Stimulated activated CD4-positive, alpha-beta T cell treated with anti-CD3 and anti-CD28 coated beads, Interleukin-4, amount 100 ng/mL, for 4 hours (primary cell): ENCODE results near the gene ANKRD10.
A peak's percentile ranks its signal among the peaks of the same experiment; 100 is the strongest.

Experiments used
- DNase-seq, 2 experiments: peaks; one replicate each; pipeline ENCODE4 v3.0.0-alpha.2; 2020

ANKRD10 gene

DNA sequence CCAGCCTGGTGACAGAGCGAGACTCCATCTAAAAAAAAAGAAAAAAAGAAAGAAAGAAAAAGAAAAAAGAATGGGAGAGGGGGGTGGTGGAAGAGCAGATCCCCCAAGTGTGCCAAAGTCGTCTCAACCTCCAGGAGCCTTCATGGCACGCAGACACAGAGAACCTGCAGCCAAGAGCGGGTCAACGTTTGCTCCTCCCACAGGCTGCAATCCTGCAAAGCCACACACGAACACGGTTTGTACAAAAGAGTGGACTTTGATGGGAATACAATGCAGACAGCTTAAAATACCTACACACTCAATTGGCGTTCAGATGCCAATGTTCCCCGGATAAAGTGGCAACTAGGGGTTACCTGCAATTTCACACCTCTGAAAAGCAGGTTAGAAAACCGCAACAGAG lies 29.4 kb downstream of the ANKRD10 start:
- no peak for DNase-seq

DNA sequence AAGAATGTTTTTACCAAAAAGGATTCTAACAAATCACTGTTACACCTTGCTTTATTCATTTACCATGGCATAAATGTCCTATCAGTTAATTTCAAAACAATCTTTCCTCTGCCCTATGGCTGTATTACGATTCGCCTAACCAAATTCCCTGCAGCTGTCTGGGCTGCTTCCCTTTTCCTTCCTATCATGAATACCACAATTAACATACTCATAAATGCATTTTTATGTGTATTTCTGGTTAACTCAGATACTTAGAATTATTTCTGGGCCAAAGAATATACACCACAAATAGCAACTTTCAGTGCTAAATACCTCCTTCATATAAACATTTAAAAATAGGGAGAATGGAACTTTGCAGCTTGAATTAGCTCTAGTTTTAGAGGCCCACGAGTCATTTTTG lies 30.4 kb downstream of the ANKRD10 start:
- DNase-seq = no peak

- no peak for DNase-seq
Measured at GRCh38 chr13:110883542-110883941, 31.3 kb downstream of the ANKRD10 start.

DNA sequence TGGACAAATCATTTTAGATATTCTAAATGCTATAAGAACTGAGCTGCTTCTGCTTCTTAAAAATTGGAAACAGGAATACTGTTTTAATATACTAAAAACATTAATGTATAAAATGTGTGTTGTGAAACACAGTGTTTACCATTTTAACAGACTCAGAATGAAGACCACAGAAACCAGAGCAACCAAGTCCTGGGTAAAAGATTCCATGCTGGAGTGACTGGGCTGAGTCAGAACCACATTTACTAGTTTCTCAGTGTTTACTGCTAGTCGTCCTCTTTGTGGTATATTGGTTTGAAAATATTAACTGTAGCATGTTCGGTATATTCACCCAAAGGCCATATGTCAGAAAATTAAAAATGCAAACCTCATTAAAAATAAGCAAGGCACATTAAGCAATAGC lies 31.9 kb downstream of the ANKRD10 start:
- DNase-seq = no peak

- no peak for DNase-seq
Measured at GRCh38 chr13:110881839-110882627, 32.8 kb downstream of the ANKRD10 start.

GRCh38 chr13:110880627-110881026 lies 34.2 kb downstream of the ANKRD10 start:
- DNase-seq = no peak

DNA sequence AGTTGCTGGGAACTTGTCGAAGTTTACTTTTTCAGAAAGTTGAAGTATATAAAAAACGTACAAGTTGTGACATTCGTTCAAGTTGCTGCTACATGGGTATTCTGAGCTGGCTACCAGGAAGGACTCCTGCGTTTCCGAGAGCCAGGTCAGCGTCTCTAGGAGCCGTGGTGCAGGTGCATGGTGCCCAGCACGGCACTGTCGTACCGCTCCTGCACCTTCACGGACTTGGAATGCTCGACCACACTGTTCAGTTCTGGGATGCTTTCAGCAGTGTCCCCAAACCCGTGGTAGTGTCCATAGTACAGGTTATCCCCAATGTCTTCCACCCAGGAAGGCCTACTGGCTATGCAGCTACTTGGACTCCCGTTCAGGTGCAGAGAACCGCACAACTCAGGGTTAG lies 35.4 kb downstream of the ANKRD10 start:
- DNase-seq = no peak

- no peak for DNase-seq
Measured at GRCh38 chr13:110877737-110878258, 37.1 kb downstream of the ANKRD10 start.

DNA sequence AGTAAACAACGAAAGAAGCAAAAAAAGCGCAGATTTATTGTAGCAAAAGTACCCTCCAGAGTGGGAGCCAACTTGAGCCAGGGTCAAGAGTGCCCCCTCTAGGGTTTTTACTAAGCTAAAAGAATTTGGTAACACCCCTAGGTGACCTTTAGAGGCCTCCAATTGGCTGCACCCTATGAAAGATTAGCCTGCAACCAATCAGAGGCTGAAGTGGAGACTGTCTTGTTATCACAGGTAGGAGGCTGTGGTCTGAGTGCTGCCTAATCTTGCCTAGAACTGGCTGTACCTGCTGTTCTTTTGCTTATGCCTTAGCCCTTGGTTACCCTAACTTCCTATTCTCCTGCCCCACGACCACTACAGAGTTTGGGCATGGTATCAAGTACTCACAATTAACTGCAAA lies 38.3 kb downstream of the ANKRD10 start:
- DNase-seq = no peak

DNA sequence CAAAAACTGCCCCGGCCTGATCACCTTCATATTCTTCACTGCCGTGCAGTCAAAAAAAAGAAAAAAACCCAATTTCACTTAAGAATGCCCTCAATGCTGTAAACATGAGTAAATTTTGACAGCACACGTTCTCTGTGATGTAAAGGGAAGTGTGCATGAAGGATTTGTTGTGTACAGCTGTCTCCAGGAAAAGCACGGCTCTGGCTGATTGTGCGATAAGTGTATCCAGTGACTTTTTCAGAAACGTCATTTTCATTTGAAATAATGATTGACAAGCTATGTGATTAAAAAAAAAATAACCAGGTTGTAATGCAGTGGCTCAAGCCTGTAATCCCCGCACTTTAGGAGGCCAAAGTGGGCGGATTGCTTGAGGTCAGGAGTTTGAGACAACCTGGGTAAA lies 39.6 kb downstream of the ANKRD10 start:
- no peak for DNase-seq

DNA sequence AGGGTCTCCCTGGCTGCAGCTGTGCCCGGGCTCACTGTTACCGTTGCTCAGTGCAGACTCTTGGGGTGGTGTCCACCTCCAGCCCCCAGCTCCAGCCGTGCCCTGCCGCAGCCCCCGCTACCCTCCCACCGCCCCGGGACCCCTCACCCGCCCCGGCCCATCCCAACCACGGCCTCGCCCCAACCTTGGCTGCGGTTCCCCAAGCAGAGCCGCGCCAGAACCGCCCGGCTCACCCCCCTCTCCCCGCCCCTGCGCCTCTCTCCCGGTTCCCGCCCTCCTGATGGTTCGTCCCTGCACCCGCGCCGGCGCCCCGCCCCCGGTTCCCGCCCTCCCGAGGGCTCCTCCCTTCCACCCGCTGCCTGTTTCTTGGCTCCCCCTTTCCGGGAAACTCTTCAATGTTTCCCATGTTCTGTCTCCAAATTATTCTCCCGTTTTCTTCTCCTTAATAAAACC lies 40.3 kb downstream of the ANKRD10 start:
- peak; percentile 22 to 50 for DNase-seq

- no peak for DNase-seq
Measured at GRCh38 chr13:110873639-110874507, 41.0 kb downstream of the ANKRD10 start.

- DNase-seq = no peak
Measured at GRCh38 chr13:110872768-110873638, 41.9 kb downstream of the ANKRD10 start.

GRCh38 chr13:110872034-110872767 lies 42.7 kb downstream of the ANKRD10 start:
- DNase-seq = no peak

DNA sequence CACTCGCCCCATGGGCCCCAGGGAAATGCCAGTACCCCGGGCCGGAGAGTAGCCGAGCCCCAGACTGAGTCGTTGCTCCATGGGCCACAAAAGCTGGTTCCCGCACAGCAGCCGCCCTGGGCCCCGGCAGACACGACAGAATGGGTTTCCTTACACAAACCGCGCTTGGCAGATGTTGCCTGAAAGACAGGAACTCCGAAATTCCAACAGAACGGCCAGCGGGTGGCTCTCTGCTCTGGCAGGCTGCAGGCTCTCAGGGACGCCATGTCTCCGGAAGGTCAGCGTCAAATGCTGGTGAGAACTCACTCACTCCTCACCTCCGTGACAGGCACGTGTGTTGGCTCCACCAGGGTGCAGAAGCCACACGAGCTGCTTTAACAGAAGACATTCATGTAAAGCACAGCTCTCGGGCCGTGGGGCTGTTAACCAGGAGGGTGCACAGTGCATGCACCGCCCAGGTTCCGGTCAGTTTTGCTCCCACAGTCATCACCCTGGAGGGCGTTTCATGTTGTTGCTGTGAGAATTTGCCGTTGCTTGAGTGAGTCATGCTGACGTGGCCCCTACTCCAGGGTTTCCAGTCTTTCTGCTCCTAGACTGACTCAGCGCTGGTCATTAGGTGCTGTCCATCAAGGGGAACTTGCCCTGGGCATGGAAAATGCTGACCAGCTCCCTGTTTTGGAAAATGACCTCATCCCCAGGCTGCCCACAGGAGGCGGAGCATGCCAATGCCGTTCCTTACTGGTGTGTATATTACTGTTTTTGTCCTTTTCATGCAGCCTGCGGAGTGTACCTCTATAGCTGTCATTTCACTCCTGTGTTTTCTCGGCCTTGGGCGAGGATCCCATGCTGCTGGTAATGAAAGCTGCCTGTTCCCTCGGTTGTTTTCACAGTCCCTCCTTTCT lies 44.8 kb downstream of the ANKRD10 start:
- DNase-seq = no peak

- DNase-seq = no peak
Measured at GRCh38 chr13:110869231-110869804, 45.6 kb downstream of the ANKRD10 start.

DNA sequence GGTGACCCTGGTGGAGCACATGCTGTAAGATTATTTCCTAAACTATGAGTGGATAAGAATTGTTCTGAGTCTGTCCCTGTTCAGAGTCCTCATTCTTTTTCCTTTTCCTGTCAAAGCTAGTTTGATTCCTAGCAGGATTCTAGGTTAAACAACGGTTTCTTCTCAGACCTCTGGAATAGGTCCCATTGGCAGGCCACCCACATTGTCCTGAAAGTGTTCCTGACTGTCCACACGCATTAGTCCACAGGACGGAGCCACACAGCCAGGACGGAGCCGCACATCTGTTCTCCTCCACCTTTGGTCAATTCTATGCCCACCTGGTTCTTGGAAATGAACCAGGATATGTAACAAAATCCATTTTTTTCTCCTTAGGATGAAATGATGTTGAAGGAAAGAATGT lies 46.1 kb downstream of the ANKRD10 start:
- DNase-seq = no peak

DNA sequence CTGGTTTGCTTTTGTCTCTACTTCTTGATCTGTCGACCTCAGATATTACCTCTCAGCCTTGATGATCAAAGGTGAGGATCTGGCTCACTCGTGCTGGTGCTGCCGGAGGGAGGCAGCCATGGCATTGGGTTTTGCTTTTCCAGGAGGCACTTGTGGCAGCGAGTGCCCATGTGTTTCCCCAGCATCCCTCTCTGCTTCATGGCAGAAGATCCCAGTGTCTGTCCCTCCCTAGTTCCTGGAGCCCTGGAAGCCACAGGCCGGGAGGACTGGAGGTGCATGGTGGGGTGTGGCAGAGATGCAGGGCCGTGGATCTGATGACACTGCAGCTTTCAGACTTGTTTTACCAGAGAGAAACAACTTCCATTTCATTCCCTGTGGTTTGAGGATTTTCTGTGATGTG lies 47.5 kb downstream of the ANKRD10 start:
- DNase-seq = no peak

- DNase-seq = no peak
Measured at GRCh38 chr13:110866491-110867170, 48.2 kb downstream of the ANKRD10 start.

DNA sequence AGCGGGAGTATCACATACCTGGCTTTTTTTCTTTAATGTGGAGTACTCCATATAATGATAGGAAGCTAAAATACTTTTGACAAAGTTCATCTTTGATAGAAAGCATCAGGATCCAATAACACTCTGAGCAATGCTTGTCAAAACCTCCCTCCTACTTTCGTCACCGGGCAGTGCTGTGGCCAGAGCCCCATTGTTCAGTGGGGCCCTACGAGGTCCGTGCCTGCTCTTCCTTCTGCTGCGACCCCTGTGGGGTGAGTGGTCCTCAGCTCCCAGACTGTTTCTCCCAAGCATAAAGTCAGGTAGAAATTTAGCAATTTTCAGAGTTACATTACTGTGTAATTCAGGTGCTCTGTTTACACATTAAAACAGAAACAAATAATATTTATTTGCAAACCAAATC lies 51.2 kb downstream of the ANKRD10 start:
- DNase-seq = no peak
